WTC11 (cell line): ENCODE results near the gene VEPH1. TPM values are rescaled to one million over a fixed set of nuclear protein-coding genes. Genes with fewer than 3 reads are reported as not detected.

Source experiments
- ATAC-seq: fragments of 200-7000 bp; cut with Tn5 transposase; 2 replicates; pipeline ENCODE4 v1.10.0; 2021; ENCODE audit warnings: mild to moderate bottlenecking, moderate library complexity
- CTCF ChIA-PET: fragments of 300-600 bp; sonication (Branson Sonifier 250); formaldehyde crosslinking; loops from one replicate; lab custom pipeline; 2021; ENCODE audit warnings: antibody characterized with exemption; lab: Charles Lee
- POLR2A ChIA-PET: fragments of 350-600 bp; sonication (Branson Sonifier 250); formaldehyde crosslinking; loops from one replicate; lab custom pipeline; 2021; ENCODE audit warnings: antibody characterized with exemption; lab: Charles Lee
- DNase-seq: peaks from one replicate; pipeline ENCODE4 v3.0.0; 2021; ENCODE audit warnings: low spot score
- H3K27ac Mint-ChIP-seq: 2 replicates; pipeline ENCODE4 v1.8.0; 2021; ENCODE audit warnings: mixed read lengths
- H3K27me3 Mint-ChIP-seq: 2 replicates; pipeline ENCODE4 v1.8.0; 2021; ENCODE audit warnings: low read depth, mild to moderate bottlenecking, moderate library complexity, mixed read lengths
- H3K36me3 Mint-ChIP-seq: 2 replicates; pipeline ENCODE4 v1.8.0; 2021; ENCODE audit warnings: mixed read lengths
- H3K4me1 Mint-ChIP-seq: 2 replicates; pipeline ENCODE4 v1.8.0; 2022; ENCODE audit warnings: mixed read lengths
- H3K4me3 Mint-ChIP-seq: 2 replicates; pipeline ENCODE4 v1.8.0; 2021; ENCODE audit warnings: mild to moderate bottlenecking, moderate library complexity, mixed read lengths
- H3K9me3 Mint-ChIP-seq: 2 replicates; pipeline ENCODE4 v1.8.0; 2021; ENCODE audit warnings: mixed read lengths
- CREM ChIP-seq: sonication (generic); formaldehyde crosslinking; IDR thresholded peaks from 2 replicates; pipeline ENCODE4 v1.8.1; 2022; ENCODE audit warnings: mild to moderate bottlenecking, missing genetic modification reagents, moderate library complexity
- GABPB1 ChIP-seq: sonication (generic); formaldehyde crosslinking; IDR thresholded peaks from 2 replicates; pipeline ENCODE4 v1.8.1; 2023; ENCODE audit warnings: mild to moderate bottlenecking, missing genetic modification reagents
- MYBL2 ChIP-seq: sonication (generic); formaldehyde crosslinking; IDR thresholded peaks from 2 replicates; pipeline ENCODE4 v1.8.1; 2023; ENCODE audit warnings: mild to moderate bottlenecking, moderate library complexity, missing genetic modification reagents
- NR3C1 ChIP-seq: sonication (generic); formaldehyde crosslinking; conservative IDR thresholded peaks from 2 replicates; pipeline ENCODE4 v1.8.1; 2023; ENCODE audit warnings: low read depth, mild to moderate bottlenecking, missing genetic modification reagents
- ZBTB21 ChIP-seq: sonication (generic); formaldehyde crosslinking; IDR thresholded peaks from 2 replicates; pipeline ENCODE4 v1.8.1; 2023; ENCODE audit warnings: mild to moderate bottlenecking, missing genetic modification reagents, borderline replicate concordance
- ZNF138 ChIP-seq: sonication (generic); formaldehyde crosslinking; conservative IDR thresholded peaks from 2 replicates; pipeline ENCODE4 v1.8.1; 2022; ENCODE audit warnings: mild to moderate bottlenecking, moderate library complexity, missing genetic modification reagents
- ZNF671 ChIP-seq: fragments of 250-450 bp; sonication (Bioruptor Pico); IDR thresholded peaks from 2 replicates; pipeline ENCODE4 v1.8.0; 2021; ENCODE audit warnings: mild to moderate bottlenecking
- total RNA-seq: library from RNA; stranded (reverse); gene quantifications from 3 replicates; pipeline ENCODE4 v1.2.3, GENCODE V29; 2021
- TF ChIP-seq, protein P1 (sequence below): sonication (generic); formaldehyde crosslinking; IDR thresholded peaks from 2 replicates; pipeline ENCODE4 v1.8.0; 2022; ENCODE audit warnings: mild to moderate bottlenecking, missing genetic modification reagents
- TF ChIP-seq, protein P2 (sequence below): fragments of 250-450 bp; sonication (Bioruptor Pico); IDR thresholded peaks from 2 replicates; pipeline ENCODE4 v2.1.2; 2022; ENCODE audit warnings: mild to moderate bottlenecking, moderate library complexity
- TF ChIP-seq, protein P3 (sequence below): sonication (generic); formaldehyde crosslinking; IDR thresholded peaks from 2 replicates; pipeline ENCODE4 v1.8.1; 2023; ENCODE audit warnings: mild to moderate bottlenecking, missing genetic modification reagents, borderline replicate concordance
- TF ChIP-seq, protein P4 (sequence below): sonication (generic); formaldehyde crosslinking; IDR thresholded peaks from 2 replicates; pipeline ENCODE4 v1.8.1; 2023; ENCODE audit warnings: mild to moderate bottlenecking, missing genetic modification reagents, moderate library complexity
- TF ChIP-seq, protein P5 (sequence below): fragments of 250-450 bp; sonication (Bioruptor Pico); IDR thresholded peaks from 2 replicates; pipeline ENCODE4 v1.9.0; 2021; ENCODE audit warnings: mild to moderate bottlenecking
- TF ChIP-seq, protein P6 (sequence below): sonication (generic); formaldehyde crosslinking; conservative IDR thresholded peaks from 2 replicates; pipeline ENCODE4 v1.8.1; 2023; ENCODE audit warnings: mild to moderate bottlenecking, low read depth, missing genetic modification reagents, moderate library complexity
- TF ChIP-seq, protein P7 (sequence below): sonication (generic); formaldehyde crosslinking; IDR thresholded peaks from 2 replicates; pipeline ENCODE4 v1.8.0; 2023; ENCODE audit warnings: mild to moderate bottlenecking, missing genetic modification reagents
- TF ChIP-seq, protein P8 (sequence below): sonication (generic); formaldehyde crosslinking; IDR thresholded peaks from 2 replicates; pipeline ENCODE4 v1.8.1; 2022; ENCODE audit warnings: missing genetic modification reagents, borderline replicate concordance

Gene VEPH1
- total RNA-seq, 1 experiment from 2014 or later, result 10.8 TPM

DNA sequence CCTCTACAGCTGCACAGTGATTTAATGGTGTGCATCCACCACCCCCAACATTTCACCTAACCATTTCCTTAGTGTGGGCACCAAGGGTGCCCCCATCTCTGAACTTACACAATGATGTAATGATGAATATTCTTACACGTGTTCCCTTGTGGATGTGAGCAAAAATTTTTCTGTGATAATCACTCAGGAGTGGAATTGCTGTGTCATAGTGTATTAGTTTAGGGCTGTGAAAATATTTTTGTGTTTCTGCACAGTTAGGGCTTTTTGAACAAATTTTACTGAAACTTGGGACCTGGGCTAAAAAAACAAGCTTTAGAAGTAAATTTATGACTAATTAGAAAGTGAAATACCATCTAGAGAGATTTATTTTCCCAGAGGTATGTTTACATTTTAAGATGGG is 208.7 kb downstream of the VEPH1 start (continued):
- TF ChIP-seq, protein P1, sequence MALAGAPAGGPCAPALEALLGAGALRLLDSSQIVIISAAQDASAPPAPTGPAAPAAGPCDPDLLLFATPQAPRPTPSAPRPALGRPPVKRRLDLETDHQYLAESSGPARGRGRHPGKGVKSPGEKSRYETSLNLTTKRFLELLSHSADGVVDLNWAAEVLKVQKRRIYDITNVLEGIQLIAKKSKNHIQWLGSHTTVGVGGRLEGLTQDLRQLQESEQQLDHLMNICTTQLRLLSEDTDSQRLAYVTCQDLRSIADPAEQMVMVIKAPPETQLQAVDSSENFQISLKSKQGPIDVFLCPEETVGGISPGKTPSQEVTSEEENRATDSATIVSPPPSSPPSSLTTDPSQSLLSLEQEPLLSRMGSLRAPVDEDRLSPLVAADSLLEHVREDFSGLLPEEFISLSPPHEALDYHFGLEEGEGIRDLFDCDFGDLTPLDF, result no peak
- no peak for TF ChIP-seq ZNF138 (CRISPR knock-in tag)
- TF ChIP-seq MYBL2 (CRISPR knock-in tag), result no peak
- TF ChIP-seq, protein P2, sequence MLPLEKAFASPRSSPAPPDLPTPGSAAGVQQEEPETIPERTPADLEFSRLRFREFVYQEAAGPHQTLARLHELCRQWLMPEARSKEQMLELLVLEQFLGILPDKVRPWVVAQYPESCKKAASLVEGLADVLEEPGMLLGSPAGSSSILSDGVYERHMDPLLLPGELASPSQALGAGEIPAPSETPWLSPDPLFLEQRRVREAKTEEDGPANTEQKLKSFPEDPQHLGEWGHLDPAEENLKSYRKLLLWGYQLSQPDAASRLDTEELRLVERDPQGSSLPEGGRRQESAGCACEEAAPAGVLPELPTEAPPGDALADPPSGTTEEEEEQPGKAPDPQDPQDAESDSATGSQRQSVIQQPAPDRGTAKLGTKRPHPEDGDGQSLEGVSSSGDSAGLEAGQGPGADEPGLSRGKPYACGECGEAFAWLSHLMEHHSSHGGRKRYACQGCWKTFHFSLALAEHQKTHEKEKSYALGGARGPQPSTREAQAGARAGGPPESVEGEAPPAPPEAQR (CRISPR knock-in tag), result no peak
- no peak for TF ChIP-seq NR3C1 (CRISPR knock-in tag)
- no peak for TF ChIP-seq CREM (CRISPR knock-in tag)
- no peak for TF ChIP-seq GABPB1
- TF ChIP-seq, protein P3, sequence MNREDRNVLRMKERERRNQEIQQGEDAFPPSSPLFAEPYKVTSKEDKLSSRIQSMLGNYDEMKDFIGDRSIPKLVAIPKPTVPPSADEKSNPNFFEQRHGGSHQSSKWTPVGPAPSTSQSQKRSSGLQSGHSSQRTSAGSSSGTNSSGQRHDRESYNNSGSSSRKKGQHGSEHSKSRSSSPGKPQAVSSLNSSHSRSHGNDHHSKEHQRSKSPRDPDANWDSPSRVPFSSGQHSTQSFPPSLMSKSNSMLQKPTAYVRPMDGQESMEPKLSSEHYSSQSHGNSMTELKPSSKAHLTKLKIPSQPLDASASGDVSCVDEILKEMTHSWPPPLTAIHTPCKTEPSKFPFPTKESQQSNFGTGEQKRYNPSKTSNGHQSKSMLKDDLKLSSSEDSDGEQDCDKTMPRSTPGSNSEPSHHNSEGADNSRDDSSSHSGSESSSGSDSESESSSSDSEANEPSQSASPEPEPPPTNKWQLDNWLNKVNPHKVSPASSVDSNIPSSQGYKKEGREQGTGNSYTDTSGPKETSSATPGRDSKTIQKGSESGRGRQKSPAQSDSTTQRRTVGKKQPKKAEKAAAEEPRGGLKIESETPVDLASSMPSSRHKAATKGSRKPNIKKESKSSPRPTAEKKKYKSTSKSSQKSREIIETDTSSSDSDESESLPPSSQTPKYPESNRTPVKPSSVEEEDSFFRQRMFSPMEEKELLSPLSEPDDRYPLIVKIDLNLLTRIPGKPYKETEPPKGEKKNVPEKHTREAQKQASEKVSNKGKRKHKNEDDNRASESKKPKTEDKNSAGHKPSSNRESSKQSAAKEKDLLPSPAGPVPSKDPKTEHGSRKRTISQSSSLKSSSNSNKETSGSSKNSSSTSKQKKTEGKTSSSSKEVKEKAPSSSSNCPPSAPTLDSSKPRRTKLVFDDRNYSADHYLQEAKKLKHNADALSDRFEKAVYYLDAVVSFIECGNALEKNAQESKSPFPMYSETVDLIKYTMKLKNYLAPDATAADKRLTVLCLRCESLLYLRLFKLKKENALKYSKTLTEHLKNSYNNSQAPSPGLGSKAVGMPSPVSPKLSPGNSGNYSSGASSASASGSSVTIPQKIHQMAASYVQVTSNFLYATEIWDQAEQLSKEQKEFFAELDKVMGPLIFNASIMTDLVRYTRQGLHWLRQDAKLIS (CRISPR knock-in tag), result no peak

DNA sequence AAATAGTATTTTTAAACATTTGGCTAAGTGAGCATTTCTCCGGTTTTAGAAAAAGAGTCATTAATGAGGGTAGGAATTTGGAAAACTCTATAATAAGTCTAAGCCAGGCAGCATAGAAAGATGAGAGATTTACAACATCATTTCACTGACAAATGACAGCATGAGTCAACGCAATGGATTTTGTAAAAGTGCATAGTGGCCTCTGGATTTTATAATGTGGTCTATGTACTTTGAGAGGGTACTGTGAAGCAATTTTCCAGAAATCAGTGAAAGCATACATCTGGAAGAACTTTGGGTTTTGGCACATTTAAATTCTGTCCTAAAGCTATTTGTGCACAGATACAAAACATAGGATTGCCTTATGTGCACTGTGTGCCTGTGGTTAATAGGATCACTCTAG is 212.4 kb downstream of the VEPH1 start:
- no peak for DNase-seq
- TF ChIP-seq, protein P1, result no peak
- TF ChIP-seq, protein P4, sequence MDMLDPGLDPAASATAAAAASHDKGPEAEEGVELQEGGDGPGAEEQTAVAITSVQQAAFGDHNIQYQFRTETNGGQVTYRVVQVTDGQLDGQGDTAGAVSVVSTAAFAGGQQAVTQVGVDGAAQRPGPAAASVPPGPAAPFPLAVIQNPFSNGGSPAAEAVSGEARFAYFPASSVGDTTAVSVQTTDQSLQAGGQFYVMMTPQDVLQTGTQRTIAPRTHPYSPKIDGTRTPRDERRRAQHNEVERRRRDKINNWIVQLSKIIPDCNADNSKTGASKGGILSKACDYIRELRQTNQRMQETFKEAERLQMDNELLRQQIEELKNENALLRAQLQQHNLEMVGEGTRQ (CRISPR knock-in tag), result no peak
- TF ChIP-seq, protein P5, sequence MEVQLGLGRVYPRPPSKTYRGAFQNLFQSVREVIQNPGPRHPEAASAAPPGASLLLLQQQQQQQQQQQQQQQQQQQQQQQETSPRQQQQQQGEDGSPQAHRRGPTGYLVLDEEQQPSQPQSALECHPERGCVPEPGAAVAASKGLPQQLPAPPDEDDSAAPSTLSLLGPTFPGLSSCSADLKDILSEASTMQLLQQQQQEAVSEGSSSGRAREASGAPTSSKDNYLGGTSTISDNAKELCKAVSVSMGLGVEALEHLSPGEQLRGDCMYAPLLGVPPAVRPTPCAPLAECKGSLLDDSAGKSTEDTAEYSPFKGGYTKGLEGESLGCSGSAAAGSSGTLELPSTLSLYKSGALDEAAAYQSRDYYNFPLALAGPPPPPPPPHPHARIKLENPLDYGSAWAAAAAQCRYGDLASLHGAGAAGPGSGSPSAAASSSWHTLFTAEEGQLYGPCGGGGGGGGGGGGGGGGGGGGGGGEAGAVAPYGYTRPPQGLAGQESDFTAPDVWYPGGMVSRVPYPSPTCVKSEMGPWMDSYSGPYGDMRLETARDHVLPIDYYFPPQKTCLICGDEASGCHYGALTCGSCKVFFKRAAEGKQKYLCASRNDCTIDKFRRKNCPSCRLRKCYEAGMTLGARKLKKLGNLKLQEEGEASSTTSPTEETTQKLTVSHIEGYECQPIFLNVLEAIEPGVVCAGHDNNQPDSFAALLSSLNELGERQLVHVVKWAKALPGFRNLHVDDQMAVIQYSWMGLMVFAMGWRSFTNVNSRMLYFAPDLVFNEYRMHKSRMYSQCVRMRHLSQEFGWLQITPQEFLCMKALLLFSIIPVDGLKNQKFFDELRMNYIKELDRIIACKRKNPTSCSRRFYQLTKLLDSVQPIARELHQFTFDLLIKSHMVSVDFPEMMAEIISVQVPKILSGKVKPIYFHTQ, result no peak
- TF ChIP-seq ZBTB21 (CRISPR knock-in tag) (no peak), ZNF671 (CRISPR knock-in tag) (no peak)
- TF ChIP-seq, protein P6, sequence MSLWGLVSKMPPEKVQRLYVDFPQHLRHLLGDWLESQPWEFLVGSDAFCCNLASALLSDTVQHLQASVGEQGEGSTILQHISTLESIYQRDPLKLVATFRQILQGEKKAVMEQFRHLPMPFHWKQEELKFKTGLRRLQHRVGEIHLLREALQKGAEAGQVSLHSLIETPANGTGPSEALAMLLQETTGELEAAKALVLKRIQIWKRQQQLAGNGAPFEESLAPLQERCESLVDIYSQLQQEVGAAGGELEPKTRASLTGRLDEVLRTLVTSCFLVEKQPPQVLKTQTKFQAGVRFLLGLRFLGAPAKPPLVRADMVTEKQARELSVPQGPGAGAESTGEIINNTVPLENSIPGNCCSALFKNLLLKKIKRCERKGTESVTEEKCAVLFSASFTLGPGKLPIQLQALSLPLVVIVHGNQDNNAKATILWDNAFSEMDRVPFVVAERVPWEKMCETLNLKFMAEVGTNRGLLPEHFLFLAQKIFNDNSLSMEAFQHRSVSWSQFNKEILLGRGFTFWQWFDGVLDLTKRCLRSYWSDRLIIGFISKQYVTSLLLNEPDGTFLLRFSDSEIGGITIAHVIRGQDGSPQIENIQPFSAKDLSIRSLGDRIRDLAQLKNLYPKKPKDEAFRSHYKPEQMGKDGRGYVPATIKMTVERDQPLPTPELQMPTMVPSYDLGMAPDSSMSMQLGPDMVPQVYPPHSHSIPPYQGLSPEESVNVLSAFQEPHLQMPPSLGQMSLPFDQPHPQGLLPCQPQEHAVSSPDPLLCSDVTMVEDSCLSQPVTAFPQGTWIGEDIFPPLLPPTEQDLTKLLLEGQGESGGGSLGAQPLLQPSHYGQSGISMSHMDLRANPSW (CRISPR knock-in tag), result no peak
- TF ChIP-seq, protein P7, sequence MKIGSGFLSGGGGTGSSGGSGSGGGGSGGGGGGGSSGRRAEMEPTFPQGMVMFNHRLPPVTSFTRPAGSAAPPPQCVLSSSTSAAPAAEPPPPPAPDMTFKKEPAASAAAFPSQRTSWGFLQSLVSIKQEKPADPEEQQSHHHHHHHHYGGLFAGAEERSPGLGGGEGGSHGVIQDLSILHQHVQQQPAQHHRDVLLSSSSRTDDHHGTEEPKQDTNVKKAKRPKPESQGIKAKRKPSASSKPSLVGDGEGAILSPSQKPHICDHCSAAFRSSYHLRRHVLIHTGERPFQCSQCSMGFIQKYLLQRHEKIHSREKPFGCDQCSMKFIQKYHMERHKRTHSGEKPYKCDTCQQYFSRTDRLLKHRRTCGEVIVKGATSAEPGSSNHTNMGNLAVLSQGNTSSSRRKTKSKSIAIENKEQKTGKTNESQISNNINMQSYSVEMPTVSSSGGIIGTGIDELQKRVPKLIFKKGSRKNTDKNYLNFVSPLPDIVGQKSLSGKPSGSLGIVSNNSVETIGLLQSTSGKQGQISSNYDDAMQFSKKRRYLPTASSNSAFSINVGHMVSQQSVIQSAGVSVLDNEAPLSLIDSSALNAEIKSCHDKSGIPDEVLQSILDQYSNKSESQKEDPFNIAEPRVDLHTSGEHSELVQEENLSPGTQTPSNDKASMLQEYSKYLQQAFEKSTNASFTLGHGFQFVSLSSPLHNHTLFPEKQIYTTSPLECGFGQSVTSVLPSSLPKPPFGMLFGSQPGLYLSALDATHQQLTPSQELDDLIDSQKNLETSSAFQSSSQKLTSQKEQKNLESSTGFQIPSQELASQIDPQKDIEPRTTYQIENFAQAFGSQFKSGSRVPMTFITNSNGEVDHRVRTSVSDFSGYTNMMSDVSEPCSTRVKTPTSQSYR (CRISPR knock-in tag), result no peak
- TF ChIP-seq, protein P8, sequence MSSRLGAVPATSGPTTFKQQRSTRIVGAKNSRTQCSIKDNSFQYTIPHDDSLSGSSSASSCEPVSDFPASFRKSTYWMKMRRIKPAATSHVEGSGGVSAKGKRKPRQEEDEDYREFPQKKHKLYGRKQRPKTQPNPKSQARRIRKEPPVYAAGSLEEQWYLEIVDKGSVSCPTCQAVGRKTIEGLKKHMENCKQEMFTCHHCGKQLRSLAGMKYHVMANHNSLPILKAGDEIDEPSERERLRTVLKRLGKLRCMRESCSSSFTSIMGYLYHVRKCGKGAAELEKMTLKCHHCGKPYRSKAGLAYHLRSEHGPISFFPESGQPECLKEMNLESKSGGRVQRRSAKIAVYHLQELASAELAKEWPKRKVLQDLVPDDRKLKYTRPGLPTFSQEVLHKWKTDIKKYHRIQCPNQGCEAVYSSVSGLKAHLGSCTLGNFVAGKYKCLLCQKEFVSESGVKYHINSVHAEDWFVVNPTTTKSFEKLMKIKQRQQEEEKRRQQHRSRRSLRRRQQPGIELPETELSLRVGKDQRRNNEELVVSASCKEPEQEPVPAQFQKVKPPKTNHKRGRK (CRISPR knock-in tag), result no peak
- TF ChIP-seq, all 79 proteins: peak for 0
- Mint-ChIP-seq H3K4me1 (peaks cover 24% of the 10 kb centered on the region), H3K4me3 (no peak overlapping the region), H3K27ac (no peak overlapping the region), H3K27me3 (no peaks in the 10 kb centered on the region), H3K9me3 (no peaks in the 10 kb centered on the region), H3K36me3 (no peaks in the 10 kb centered on the region)
- POLR2A ChIA-PET, result no interaction called here
- no peak for ATAC-seq
- CTCF ChIA-PET, result no interaction called here
